GM18511 (cell line): Measurements from ENCODE around the gene ENTPD5.

Source experiments
- ATAC-seq: cut with Tn5 transposase; IDR thresholded peaks from one replicate; pipeline ENCODE4 v1.9.1; 2021; ENCODE audit warnings: mild to moderate bottlenecking, moderate library complexity; ENCODE audit not compliant: unreplicated experiment

The ENTPD5 gene

GRCh38 chr14:74018586-74019407, at the start of gene ENTPD5, which contains the start of gene BBOF1:
Gene ENTPD5, minus strand, starts transcription at chr14:74019288. Its CDS starts 31,186 bp downstream, at chr14:73988102.
Gene BBOF1, plus strand, starts transcription at chr14:74019349. Its CDS starts 130 bp downstream, at chr14:74019479.
- ATAC-seq, result peak; percentile 90

- ATAC-seq, result no peak
Observed at GRCh38 chr14:74065746-74066575, 46.9 kb upstream of the ENTPD5 start.

- ATAC-seq, result no peak
Observed at GRCh38 chr14:74064883-74065282, 45.8 kb upstream of the ENTPD5 start.

- ATAC-seq, result no peak
Observed at GRCh38 chr14:74064426-74064825, 45.3 kb upstream of the ENTPD5 start.

- no peak for ATAC-seq
Observed at GRCh38 chr14:74062809-74063150, 43.7 kb upstream of the ENTPD5 start.

- ATAC-seq, result no peak
Observed at GRCh38 chr14:74049876-74050495, 30.9 kb upstream of the ENTPD5 start.

- no peak for ATAC-seq
Observed at GRCh38 chr14:74048281-74048680, 29.2 kb upstream of the ENTPD5 start.

GRCh38 chr14:74045522-74045921, 26.4 kb upstream of the ENTPD5 start:
- no peak for ATAC-seq

- ATAC-seq, result no peak
Observed at GRCh38 chr14:74042296-74042695, 23.2 kb upstream of the ENTPD5 start.

GRCh38 chr14:74038020-74038859, 19.2 kb upstream of the ENTPD5 start:
- ATAC-seq, result no peak

GRCh38 chr14:74035556-74035955, 16.5 kb upstream of the ENTPD5 start:
- ATAC-seq, result no peak

- ATAC-seq, result no peak
Observed at GRCh38 chr14:74034572-74034971, 15.5 kb upstream of the ENTPD5 start.

- no peak for ATAC-seq
Observed at GRCh38 chr14:74029136-74029535, 10.0 kb upstream of the ENTPD5 start.

- no peak for ATAC-seq
Observed at GRCh38 chr14:74022346-74022745, 3.3 kb upstream of the ENTPD5 start.

GRCh38 chr14:74019408-74020137, 485 bp upstream of the ENTPD5 start:
- peak; percentile 12 for ATAC-seq

- ATAC-seq, result peak; percentile 10
Observed at GRCh38 chr14:74018174-74018585, 908 bp downstream of the ENTPD5 start.

GRCh38 chr14:74015963-74016362, 3.1 kb downstream of the ENTPD5 start:
- no peak for ATAC-seq

- ATAC-seq, result no peak
Observed at GRCh38 chr14:74015176-74015575, 3.9 kb downstream of the ENTPD5 start.

- ATAC-seq, result no peak
Observed at GRCh38 chr14:74014299-74014698, 4.8 kb downstream of the ENTPD5 start.
